HG03025 (cell line): ENCODE results near the gene EIF3B.

Source experiments
- ATAC-seq: cut with Tn5 transposase; IDR thresholded peaks from one replicate; pipeline ENCODE4 v1.9.1; 2021; ENCODE audit warnings: mild to moderate bottlenecking, moderate library complexity; ENCODE audit not compliant: unreplicated experiment, low FRiP score

EIF3B gene

GRCh38 chr7:2421943-2422310 lies 67.3 kb downstream of the EIF3B start:
- ATAC-seq: no peak

GRCh38 chr7:2425749-2426148 lies 71.1 kb downstream of the EIF3B start:
- no peak for ATAC-seq
